GM10248 (cell line): Measurements from ENCODE around the gene SDHAF4.
"Not testable (repeated sequence)": the region's sequence is repeated elsewhere in the genome, so short reads cannot be mapped to it uniquely, and the experiment has no call there.

Experiments used
- CTCF ChIA-PET: fragments of 300-600 bp; sonication (Branson Sonifier 250); formaldehyde crosslinking; extraction: SDS; loops from one replicate; lab custom pipeline; 2021; ENCODE audit warnings: antibody characterized with exemption; lab: Yijun Ruan, JAX
- POLR2A ChIA-PET: fragments of 350-650 bp; sonication (Branson Sonifier 250); formaldehyde crosslinking; extraction: SDS; loops from one replicate; lab custom pipeline; 2020; ENCODE audit warnings: antibody characterized with exemption; lab: Yijun Ruan, JAX
- DNase-seq: peaks from one replicate; pipeline ENCODE4 v3.0.0; 2012; ENCODE audit errors: extremely low spot score
- TF ChIP-seq, protein P1 (sequence below): IDR thresholded peaks from 2 replicates; pipeline ENCODE4 v1.5.1; 2012; ENCODE audit warnings: mild to moderate bottlenecking, low read depth; ENCODE audit errors: extremely low read depth, missing control alignments, control extremely low read depth

Gene SDHAF4

DNA sequence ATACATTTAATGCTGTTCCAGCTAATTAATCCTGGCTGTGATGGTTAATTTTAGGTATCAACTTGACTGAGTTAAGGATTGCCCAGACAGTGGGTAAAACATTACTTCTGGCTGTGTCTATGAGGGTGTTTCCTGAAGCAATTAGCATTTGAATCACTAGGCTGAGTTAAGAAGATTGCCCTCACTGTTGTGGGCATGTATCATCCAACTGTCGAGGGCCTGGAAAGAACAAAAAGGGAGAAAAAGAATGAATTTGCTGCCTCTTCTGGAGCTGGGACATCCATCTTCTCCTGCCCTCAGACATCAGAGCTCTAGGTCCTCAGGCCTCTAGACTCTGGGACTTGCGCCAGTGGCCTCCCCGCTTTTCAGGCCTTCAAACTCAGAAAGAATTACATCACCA lies 34.3 kb downstream of the SDHAF4 start:
- POLR2A ChIA-PET: no interaction called here
- TF ChIP-seq, protein P1, sequence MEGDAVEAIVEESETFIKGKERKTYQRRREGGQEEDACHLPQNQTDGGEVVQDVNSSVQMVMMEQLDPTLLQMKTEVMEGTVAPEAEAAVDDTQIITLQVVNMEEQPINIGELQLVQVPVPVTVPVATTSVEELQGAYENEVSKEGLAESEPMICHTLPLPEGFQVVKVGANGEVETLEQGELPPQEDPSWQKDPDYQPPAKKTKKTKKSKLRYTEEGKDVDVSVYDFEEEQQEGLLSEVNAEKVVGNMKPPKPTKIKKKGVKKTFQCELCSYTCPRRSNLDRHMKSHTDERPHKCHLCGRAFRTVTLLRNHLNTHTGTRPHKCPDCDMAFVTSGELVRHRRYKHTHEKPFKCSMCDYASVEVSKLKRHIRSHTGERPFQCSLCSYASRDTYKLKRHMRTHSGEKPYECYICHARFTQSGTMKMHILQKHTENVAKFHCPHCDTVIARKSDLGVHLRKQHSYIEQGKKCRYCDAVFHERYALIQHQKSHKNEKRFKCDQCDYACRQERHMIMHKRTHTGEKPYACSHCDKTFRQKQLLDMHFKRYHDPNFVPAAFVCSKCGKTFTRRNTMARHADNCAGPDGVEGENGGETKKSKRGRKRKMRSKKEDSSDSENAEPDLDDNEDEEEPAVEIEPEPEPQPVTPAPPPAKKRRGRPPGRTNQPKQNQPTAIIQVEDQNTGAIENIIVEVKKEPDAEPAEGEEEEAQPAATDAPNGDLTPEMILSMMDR: no peak
- DNase-seq: no peak
- CTCF ChIA-PET: no interaction called here

DNA sequence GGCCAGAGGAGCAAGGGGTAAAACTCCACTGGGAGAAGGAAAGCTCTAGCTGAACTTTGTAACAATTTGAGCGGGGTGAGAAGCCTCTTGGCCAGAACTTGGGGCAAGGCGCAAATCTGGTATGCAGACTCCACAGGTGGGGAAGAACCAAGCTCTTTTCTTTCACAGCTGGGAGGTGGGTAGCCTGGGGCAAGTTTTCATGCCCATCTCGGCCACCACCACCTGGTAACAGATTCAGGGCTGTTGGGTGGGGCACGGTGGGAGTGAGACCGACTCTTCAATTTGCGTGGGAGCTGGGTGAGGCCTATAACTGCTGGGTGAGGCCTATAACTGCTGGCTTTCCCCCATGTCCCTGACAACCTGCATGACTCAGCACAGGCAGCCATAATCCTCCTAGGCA lies 37.5 kb downstream of the SDHAF4 start:
- ChIA-PET POLR2A (no interaction called here), CTCF (interaction anchor here (1.0 to 1.5 kb wide), 2 partner anchors 39 to 64 kb away, joined by 3 to 4 read pairs; no protein-coding TSS in a partner anchor)
- TF ChIP-seq, protein P1: no peak
- DNase-seq: no peak

DNA sequence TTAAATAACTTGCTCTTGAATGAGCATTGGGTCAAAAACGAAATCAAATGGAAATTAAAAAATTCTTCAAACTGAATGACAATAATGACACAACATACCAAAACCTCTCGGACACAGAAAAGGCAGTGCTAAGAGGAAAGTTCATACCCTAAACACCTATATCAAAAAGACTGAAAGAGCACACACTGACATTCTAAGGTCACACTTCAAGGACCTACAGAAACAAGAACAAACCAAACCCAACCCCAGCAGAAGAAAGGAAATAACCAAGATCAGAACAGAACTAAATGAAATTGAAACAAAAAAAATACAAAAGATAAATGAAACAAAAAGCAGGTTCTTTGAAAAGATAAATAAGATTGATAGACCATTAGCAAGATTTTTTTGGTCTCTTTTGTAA lies 40.6 kb downstream of the SDHAF4 start:
- CTCF ChIA-PET, DNase-seq, POLR2A ChIA-PET: not testable (repeated sequence)

DNA sequence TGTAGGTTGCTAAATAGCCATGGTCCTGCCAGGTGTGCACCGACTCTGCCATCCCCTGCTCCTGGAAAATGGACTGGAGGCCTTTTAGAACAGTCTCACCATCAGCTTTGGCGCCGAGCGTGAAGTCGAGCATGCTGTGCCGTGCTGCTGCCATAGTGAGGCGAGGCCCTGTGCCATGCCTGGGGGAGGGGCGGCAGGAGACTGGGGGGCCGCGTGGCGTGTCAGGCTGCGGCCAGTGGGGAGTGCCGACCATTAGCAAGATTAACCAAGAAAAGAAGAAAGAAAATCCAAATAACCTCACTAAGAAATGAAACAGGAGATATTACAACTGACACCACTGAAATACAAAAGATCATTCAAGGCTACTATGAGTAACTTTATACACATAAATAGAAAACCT lies 42.5 kb downstream of the SDHAF4 start:
- DNase-seq, CTCF ChIA-PET, POLR2A ChIA-PET: not testable (repeated sequence)

DNA sequence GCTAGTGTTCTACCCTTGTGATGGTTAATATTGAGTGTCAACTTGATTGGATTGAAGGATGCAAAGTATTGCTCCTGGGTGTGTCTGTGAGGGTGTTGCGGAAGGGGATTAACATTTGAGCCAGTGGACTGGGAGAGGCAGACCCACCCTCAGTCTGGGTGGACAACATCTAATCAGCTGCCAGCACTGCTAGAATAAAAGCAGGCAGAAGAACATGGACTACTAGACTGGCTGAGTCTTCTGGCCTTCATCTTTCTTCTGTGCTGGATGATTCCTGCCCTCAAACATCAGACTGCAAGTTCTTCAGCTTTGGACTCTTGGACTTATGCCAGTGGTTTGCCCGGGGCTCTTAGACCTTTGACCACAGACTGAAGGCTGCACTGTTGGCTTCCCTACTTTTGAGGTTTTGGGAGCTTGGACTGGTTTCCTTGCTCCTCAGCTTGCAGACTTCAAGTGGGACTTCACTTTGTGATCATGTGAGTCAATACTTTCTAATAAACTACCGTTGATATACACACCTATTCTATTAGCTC lies 50.1 kb downstream of the SDHAF4 start:
- CTCF ChIA-PET: no interaction called here

DNA sequence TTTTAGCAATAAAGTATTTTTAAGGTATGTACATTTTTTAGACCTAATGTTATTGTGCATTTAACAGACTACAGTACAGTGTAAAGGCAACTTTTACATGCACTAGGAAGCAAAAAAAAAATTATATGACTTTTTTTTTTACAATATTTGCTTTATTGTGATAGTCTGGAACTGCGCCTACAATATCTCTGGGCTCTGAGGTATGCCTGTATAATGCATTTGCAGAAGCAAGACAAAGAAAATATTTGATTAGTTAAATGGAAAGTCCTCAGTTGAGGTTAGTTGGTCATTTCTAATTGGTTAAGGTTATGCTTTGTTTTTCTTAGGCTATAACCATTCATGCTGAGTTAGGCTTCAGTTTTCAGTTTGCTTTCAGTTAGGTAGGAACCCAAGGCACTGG lies 54.0 kb downstream of the SDHAF4 start:
- CTCF ChIA-PET: interaction anchor here (1.1 to 1.2 kb wide), 2 partner anchors 10 to 13 kb away, joined by 3 to 4 read pairs; no protein-coding TSS in a partner anchor
- TF ChIP-seq, protein P1: no peak
- POLR2A ChIA-PET: no interaction called here
- no peak for DNase-seq

More for the DNA sequence above, 50.1 kb downstream of the SDHAF4 start:
- DNase-seq: no peak
- TF ChIP-seq, protein P1: no peak
- POLR2A ChIA-PET: no interaction called here

DNA sequence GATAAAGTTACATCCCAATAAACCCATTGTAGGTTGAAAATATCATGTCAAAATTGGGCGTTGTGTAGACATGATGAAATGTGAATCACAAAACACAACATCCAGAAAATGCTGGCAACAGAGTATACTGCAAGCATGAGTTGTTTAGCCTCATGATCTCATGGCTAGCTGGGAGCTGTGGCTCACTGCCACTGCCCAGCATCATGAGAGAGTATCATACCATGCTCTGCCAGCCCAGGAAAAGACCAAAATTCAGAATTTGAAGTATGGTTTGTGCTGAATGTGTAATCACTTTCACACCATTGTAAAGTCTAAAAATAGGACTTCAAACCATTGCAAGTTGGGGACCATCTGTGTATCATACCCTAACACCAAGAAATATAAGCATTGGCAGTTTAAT lies 55.7 kb downstream of the SDHAF4 start:
- no peak for DNase-seq
- TF ChIP-seq, protein P1: no peak
- ChIA-PET POLR2A (no interaction called here), CTCF (no interaction called here)

DNA sequence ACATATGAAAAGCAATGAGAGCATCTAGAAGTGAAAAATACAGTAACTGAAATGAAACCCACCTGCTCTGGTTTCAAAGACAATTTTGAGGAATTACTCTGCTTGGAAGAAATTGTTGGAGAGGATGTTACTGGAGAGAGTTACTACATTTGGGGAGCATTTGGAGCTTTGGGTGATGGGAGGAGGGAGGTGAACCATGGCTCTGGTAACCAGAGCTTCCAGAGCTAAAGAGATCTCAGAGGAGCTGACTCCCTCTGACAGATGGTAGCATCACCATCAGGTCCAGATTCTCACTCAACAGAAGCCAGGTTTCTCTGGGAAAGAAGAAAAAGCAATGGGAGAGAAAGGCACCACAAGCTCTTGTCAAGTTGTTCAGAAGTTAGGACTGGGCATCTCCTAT lies 58.7 kb downstream of the SDHAF4 start:
- ChIA-PET CTCF (interaction anchor here (1.8 kb wide), 1 partner anchor 23 kb away, joined by 4 read pairs; no protein-coding TSS in a partner anchor), POLR2A (no interaction called here)
- no peak for DNase-seq
- TF ChIP-seq, protein P1: no peak
